ENCODE measurements around the gene ANO1.

DNA sequence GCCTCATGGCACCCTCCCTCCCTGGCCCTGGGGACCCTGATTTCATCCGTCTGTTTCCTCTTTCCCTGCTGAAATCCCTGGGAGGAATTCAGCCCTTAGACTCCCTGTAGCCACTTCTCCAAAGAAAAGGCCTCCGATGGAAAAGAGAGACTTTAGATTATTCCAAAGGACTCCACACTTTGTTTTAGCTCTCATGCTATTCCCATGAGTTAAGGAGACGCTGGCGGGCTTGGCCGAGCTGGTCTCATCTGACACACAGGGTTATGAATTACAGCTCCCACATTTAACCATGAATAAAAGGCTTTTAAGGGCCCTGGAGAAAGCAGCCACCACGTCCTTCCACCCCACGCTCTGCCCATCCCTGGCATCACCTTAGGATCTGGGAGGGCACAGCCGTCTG, 57.0 kb downstream of the ANO1 start:
- TF ChIP-seq, protein P1, sequence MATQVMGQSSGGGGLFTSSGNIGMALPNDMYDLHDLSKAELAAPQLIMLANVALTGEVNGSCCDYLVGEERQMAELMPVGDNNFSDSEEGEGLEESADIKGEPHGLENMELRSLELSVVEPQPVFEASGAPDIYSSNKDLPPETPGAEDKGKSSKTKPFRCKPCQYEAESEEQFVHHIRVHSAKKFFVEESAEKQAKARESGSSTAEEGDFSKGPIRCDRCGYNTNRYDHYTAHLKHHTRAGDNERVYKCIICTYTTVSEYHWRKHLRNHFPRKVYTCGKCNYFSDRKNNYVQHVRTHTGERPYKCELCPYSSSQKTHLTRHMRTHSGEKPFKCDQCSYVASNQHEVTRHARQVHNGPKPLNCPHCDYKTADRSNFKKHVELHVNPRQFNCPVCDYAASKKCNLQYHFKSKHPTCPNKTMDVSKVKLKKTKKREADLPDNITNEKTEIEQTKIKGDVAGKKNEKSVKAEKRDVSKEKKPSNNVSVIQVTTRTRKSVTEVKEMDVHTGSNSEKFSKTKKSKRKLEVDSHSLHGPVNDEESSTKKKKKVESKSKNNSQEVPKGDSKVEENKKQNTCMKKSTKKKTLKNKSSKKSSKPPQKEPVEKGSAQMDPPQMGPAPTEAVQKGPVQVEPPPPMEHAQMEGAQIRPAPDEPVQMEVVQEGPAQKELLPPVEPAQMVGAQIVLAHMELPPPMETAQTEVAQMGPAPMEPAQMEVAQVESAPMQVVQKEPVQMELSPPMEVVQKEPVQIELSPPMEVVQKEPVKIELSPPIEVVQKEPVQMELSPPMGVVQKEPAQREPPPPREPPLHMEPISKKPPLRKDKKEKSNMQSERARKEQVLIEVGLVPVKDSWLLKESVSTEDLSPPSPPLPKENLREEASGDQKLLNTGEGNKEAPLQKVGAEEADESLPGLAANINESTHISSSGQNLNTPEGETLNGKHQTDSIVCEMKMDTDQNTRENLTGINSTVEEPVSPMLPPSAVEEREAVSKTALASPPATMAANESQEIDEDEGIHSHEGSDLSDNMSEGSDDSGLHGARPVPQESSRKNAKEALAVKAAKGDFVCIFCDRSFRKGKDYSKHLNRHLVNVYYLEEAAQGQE (IDR thresholded peaks at IDR 0.05) = no peak
- TF ChIP-seq CTCF (IDR thresholded peaks at IDR 0.05; ENCODE audit: low read depth, low read length, missing input control) = no peak
- TF ChIP-seq ATF3 (IDR thresholded peaks at IDR 0.05) = no peak
- TF ChIP-seq TAF1 (conservative IDR thresholded peaks at IDR 0.05) = no peak
- TF ChIP-seq, protein P2, sequence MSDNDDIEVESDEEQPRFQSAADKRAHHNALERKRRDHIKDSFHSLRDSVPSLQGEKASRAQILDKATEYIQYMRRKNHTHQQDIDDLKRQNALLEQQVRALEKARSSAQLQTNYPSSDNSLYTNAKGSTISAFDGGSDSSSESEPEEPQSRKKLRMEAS (IDR thresholded peaks at IDR 0.05) = no peak
- TF ChIP-seq RAD21 (IDR thresholded peaks at IDR 0.05) = no peak
- no peak for TF ChIP-seq RXRA (IDR thresholded peaks at IDR 0.05)

Data from liver (tissue), 3 donors.